Psoas muscle (tissue), 8 donors: ENCODE data around the gene LYSMD1. TPM values are rescaled to one million over a fixed set of nuclear protein-coding genes. Genes with fewer than 3 reads are reported as not detected.

ENCODE experiments used
- ATAC-seq, 4 donors: fragments of 200-7000 bp; cut with Tn5 transposase; one replicate each; pipeline ENCODE4 v1.9.1; 2020; ENCODE audit warnings: moderate library complexity in 3 of 4, mild to moderate bottlenecking in 2 of 4
- DNase-seq, 2 donors: peaks; one replicate each; pipeline ENCODE4 v3.0.0-alpha.2; 2020
- H3K27ac ChIP-seq: fragments of 200-600 bp; one replicate; pipeline ENCODE4 v1.8.0; 2022
- H3K27me3 ChIP-seq, 3 donors: fragments of 200-600 bp in 1 of 3; one replicate each; pipeline versions ENCODE4 v1.6.1 to v1.8.0; 2013 to 2022; ENCODE audit warnings: low read length in 2 of 3, mild to moderate bottlenecking in 2 of 3, moderate library complexity in 1 of 3; ENCODE audit not compliant: insufficient read depth in 3 of 3
- H3K36me3 ChIP-seq, 2 donors: fragments of 200-600 bp in 1 of 2; one replicate each; pipeline versions ENCODE4 v1.6.1 to v1.8.0; 2013 to 2022; ENCODE audit warnings: low read depth in 1 of 2, mild to moderate bottlenecking in 1 of 2, moderate library complexity in 1 of 2; ENCODE audit not compliant: insufficient read depth in 1 of 2
- H3K4me1 ChIP-seq: fragments of 200-600 bp; one replicate; pipeline ENCODE4 v1.8.0; 2022
- H3K4me3 ChIP-seq: fragments of 200-600 bp; one replicate; pipeline ENCODE4 v1.8.0; 2022; ENCODE audit warnings: mild to moderate bottlenecking
- H3K9me3 ChIP-seq: fragments of 200-600 bp; one replicate; pipeline ENCODE4 v1.8.0; 2022
- CTCF ChIP-seq: fragments of 200-600 bp; IDR thresholded peaks from one replicate; pipeline ENCODE4 v1.8.0; 2022; ENCODE audit warnings: antibody characterized with exemption
- WGBS, 3 donors: extraction: QIAGEN DNeasy Blood & Tissue Kit; methylation state at CpG; one replicate each; pipeline versions ENCODE4 v1.1.6 to v1.1.7; 2013; 5-methylcytosine and 5-hydroxymethylcytosine counted together
- intact Hi-C, 2 donors: fragments of 100-400 bp; cut with DNase I; formaldehyde crosslinking; loops; one replicate each; pipeline versions ENCODE4 v1.11.0 to v1.14.2; 2022
- polyA plus RNA-seq, 3 donors: library from polyadenylated mRNA; stranded (reverse); fragments of 200-250 nt; gene quantifications; one replicate each; pipeline ENCODE4 v1.2.3, GENCODE V29; 2013
- total RNA-seq, 4 donors: library from RNA; stranded (reverse); fragmentation: NEBNext Ultra II Directional in 2 of 4; extraction: Animal tissue kit (Norgen Biotek cat#: 25700) in 2 of 4; gene quantifications; one replicate each; pipeline versions ENCODE4 v1.2.1 to v1.2.4, GENCODE V29; 2021 to 2023
- donor health status: healthy with polysubstance abuse.
- donor health status: DM: no; HTN: no; CAD: no; lungs with moderate emphysema.
- donor health status: Bipolar disorder and iron deficiency.
- donor health status: healthy.
- donor health status: DM: yes; HTN: yes; CAD: no.
- donor health status: DM: no; HTN: no; CAD: no.
- donor health status: DM: no; HTN: no; CAD: no.
- donor health status: DM: yes; HTN: yes; CAD: no.

LYSMD1 gene
- total and polyA plus RNA-seq, 7 donors: 6.7 to 18.0 (median 12.3) TPM

DNA sequence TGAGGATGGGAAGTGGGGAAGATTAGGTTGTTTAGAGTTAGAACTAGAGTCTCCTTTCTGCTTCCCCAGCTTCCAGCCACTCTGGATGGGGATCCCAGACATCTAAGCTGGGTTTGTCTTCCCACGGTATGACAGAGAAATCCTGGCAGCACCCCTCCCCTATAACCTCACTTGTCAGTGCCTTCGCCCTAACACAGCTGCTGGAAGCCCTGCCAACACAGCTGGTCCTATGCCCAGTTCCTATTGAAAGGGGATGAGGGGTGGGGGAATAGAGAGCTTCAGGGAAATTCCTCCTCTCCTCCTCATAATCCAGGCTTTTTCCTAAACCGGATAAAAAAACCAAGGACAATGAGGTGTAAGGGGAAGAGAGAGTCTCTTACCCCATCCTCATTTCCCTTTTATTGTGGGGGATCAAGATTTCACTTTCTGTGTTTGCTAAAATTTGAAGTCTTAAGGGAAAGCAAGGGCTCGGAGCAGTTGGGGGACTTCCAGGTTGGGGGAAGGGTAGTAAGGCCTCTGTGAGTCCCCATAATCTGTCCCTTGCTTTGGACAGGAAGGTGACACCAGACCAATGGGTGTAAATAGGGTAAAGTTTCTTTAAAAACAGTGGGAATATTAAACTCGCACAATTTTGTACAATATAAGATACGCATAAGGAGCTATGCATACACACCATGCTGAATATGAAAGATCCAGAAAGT lies 9.5 kb upstream of the LYSMD1 start:
- intact Hi-C loops: no loop called here
- peak; percentile 53 to 86 for DNase-seq
- Histone ChIP-seq H3K4me1 (peaks cover 21% of the 10 kb centered on the region), H3K36me3 (peaks cover 11 to 80% of the 10 kb centered on the region in 2 donors), H3K27me3 (no peaks in the 10 kb centered on the region), H3K27ac (peak overlapping the region; percentile 92), H3K9me3 (no peaks in the 10 kb centered on the region), H3K4me3 (peak overlapping the region; percentile 79)
- WGBS, 3 donors: 18 to 31% (median 22%) methylated on average over 6 of the region's 6 CpGs
- TF ChIP-seq CTCF: no peak
- peak; percentile 56 to 64 (median 60) for ATAC-seq

DNA sequence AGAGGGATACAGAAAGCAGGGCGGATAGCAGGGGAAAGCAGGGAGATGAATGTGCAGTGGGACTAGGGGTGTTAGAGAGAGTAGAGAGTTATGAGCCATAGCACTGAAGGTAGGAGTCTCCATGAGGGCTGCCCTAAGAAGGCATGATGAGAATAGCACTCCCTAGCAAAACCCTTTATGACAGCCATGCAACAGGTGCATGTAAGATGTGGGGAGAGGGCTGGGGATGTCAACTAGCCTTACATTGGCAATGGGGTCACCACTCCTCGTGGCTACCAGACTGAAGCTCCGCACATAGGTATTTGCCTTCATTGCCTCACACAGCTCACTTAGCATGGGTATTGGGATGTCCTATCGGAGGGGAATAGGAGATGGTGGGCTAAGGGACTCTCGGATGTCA lies 5.5 kb upstream of the LYSMD1 start:
- H3K4me3 ChIP-seq: peak overlapping the region; percentile 79
- H3K4me1 ChIP-seq: peaks cover 49% of the 10 kb centered on the region
- intact Hi-C loops: no loop called here
- peak overlapping the region; percentile 92 for H3K27ac ChIP-seq
- peaks cover 2 to 63% of the 10 kb centered on the region in 2 donors for H3K36me3 ChIP-seq
- no peaks in the 10 kb centered on the region for H3K27me3 ChIP-seq
- H3K9me3 ChIP-seq: no peaks in the 10 kb centered on the region
- no peak for ATAC-seq
- no peak for TF ChIP-seq CTCF
- WGBS, 3 donors: 35 to 77% (median 41%) methylated on average over 5 of the region's 5 CpGs
- no peak for DNase-seq

- peak overlapping the region; percentile 92 for H3K27ac ChIP-seq
- peak overlapping the region; percentile 80 for H3K4me3 ChIP-seq
- ATAC-seq: no peak
- H3K27me3 ChIP-seq: no peaks in the 10 kb centered on the region
- no peak for DNase-seq
- peaks cover 2 to 44% of the 10 kb centered on the region in 2 donors for H3K36me3 ChIP-seq
- intact Hi-C loops: no loop called here
- H3K4me1 ChIP-seq: peaks cover 59% of the 10 kb centered on the region
- no peaks in the 10 kb centered on the region for H3K9me3 ChIP-seq
- WGBS, 3 donors: 73 to 84% (median 73%) methylated on average over 6 of the region's 6 CpGs
- no peak for TF ChIP-seq CTCF
Measured at GRCh38 chr1:151167116-151167515, 1.4 kb upstream of the LYSMD1 start.

- peak overlapping the region; percentile 92 for H3K27ac ChIP-seq
- no peak for TF ChIP-seq CTCF
- ATAC-seq: peak in 3 of 4 donors; percentile 0 to 8 (median 7)
- H3K4me1 ChIP-seq: peaks cover 54% of the 10 kb centered on the region
- 0 to 3% (median 2%) methylated on average over 15 of the region's 15 CpGs for WGBS, 3 donors
- no peaks in the 10 kb centered on the region for H3K9me3 ChIP-seq
- no peak for DNase-seq
- H3K4me3 ChIP-seq: peak overlapping the region; percentile 80
- peaks cover 3 to 44% of the 10 kb centered on the region in 2 donors for H3K36me3 ChIP-seq
- intact Hi-C loops: no loop called here
- no peaks in the 10 kb centered on the region for H3K27me3 ChIP-seq
Measured at GRCh38 chr1:151166505-151166956, 829 bp upstream of the LYSMD1 start.
